HCT116 (cell line): Measurements from ENCODE around the gene HMCN1. TPM values are rescaled to one million over a fixed set of nuclear protein-coding genes. Genes with fewer than 3 reads are reported as not detected.

ENCODE experiments used
- ATAC-seq: fragments of 200-7000 bp; cut with Tn5 transposase; 2 replicates; pipeline ENCODE4 v1.9.1; 2020; ENCODE audit warnings: mild to moderate bottlenecking, moderate library complexity
- BruUV-seq: library from RNA; stranded (reverse); fragments of 400-500 nt; replicated peaks from 2 replicates; lab custom pipeline; 2021; lab: Mats Ljungman, UMichigan
- CTCF ChIA-PET: fragments of 300-600 bp; sonication (Branson Sonifier 250); formaldehyde crosslinking; loops from one replicate; lab custom pipeline; 2021; ENCODE audit warnings: antibody characterized with exemption; lab: Charles Lee
- POLR2A ChIA-PET: fragments of 300-600, 350-600 bp; sonication (Branson Sonifier 250); formaldehyde crosslinking; loops from one replicate; lab custom pipeline; 2021; ENCODE audit warnings: antibody characterized with exemption; lab: Charles Lee
- RAD21 ChIA-PET, 2 experiments: fragments of 300-600 bp; sonication (Branson Sonifier 250); formaldehyde crosslinking; loops; one replicate each; lab custom pipeline; 2023; ENCODE audit warnings: low total read pairs in 2 of 2; ENCODE audit not compliant: uncharacterized antibody in 2 of 2, unreplicated experiment in 2 of 2, low non-redundant PET in 1 of 2; lab: Charles Lee
- DNase-seq: peaks from one replicate; pipeline ENCODE4 v3.0.0-alpha.2; 2010; ENCODE audit warnings: low read depth, low spot score
- H2AFZ ChIP-seq: fragments of 200-600 bp; shearing (Covaris generic), sonication (generic); 2 replicates; pipeline ENCODE4 v1.6.1; 2017; ENCODE audit warnings: low read depth, mixed run types, mixed read lengths, antibody characterized with exemption, low read length; ENCODE audit not compliant: poor library complexity, severe bottlenecking
- H3K27ac ChIP-seq: 2 replicates; pipeline ENCODE4 v1.5.1; 2012; ENCODE audit warnings: low read depth, low read length
- H3K27me3 ChIP-seq: fragments of 200-600 bp; sonication (generic); 2 replicates; pipeline ENCODE4 v1.6.1; 2016; ENCODE audit warnings: mixed run types, low read length, mixed read lengths; ENCODE audit not compliant: insufficient read depth
- H3K36me3 ChIP-seq, 2 experiments: fragments of 200-500 bp in 1 of 2; fragments of 200-600 bp in 1 of 2; sonication (Bioruptor generic) in 1 of 2; sonication (generic) in 1 of 2; 2 replicates each; pipeline versions ENCODE4 v1.5.1 to v1.6.1; 2014 to 2016; ENCODE audit warnings: low read length in 2 of 2, inconsistent platforms in 1 of 2, mixed read lengths in 1 of 2, mixed run types in 1 of 2; ENCODE audit not compliant: insufficient read depth in 2 of 2, control insufficient read depth in 1 of 2
- H3K4me1 ChIP-seq, 2 experiments: fragments of 200-600 bp in 1 of 2; sonication (generic) in 1 of 2; 2 replicates each; pipeline versions ENCODE4 v1.5.1 to v1.6.1; 2012 to 2017; ENCODE audit warnings: low read length in 2 of 2, inconsistent platforms in 1 of 2, mild to moderate bottlenecking in 1 of 2, mixed read lengths in 1 of 2, mixed run types in 1 of 2, moderate library complexity in 1 of 2; ENCODE audit not compliant: insufficient read depth in 2 of 2, control insufficient read depth in 1 of 2
- H3K4me2 ChIP-seq: fragments of 200-600 bp; sonication (generic); 2 replicates; pipeline ENCODE4 v1.6.1; 2017; ENCODE audit warnings: mixed run types, low read length, mixed read lengths
- H3K4me3 ChIP-seq, 2 experiments: fragments of 200-600 bp in 1 of 2; sonication (generic) in 1 of 2; replicated peaks in 1 of 2; 2 replicates each; pipeline ENCODE4 v1.5.1; 2011 to 2016; ENCODE audit warnings: low read length in 2 of 2, control low read depth in 1 of 2, low read depth in 1 of 2, mild to moderate bottlenecking in 1 of 2, mixed read lengths in 1 of 2, mixed run types in 1 of 2
- H3K79me2 ChIP-seq: fragments of 200-600 bp; sonication (generic); 2 replicates; pipeline ENCODE4 v1.6.1; 2017; ENCODE audit warnings: mild to moderate bottlenecking, mixed run types, low read length, moderate library complexity, mixed read lengths; ENCODE audit not compliant: insufficient read depth
- H3K9ac ChIP-seq: fragments of 200-600 bp; sonication (generic); 2 replicates; pipeline ENCODE4 v1.6.1; 2016; ENCODE audit warnings: low read length, mixed read lengths
- H3K9me2 ChIP-seq: fragments of 200-600 bp; sonication (generic), shearing (Covaris generic); 2 replicates; pipeline ENCODE4 v1.6.1; 2017; ENCODE audit warnings: mixed run types, mild to moderate bottlenecking, moderate library complexity; ENCODE audit not compliant: insufficient read depth
- H3K9me3 ChIP-seq, 2 experiments: fragments of 200-500 bp in 1 of 2; fragments of 200-600 bp in 1 of 2; sonication (Bioruptor generic) in 1 of 2; sonication (generic) in 1 of 2; 2 replicates each; pipeline ENCODE4 v1.6.1; 2014 to 2017; ENCODE audit warnings: low read length in 2 of 2, mixed read lengths in 2 of 2, inconsistent platforms in 1 of 2, low read depth in 1 of 2, mild to moderate bottlenecking in 1 of 2, mixed run types in 1 of 2, moderate library complexity in 1 of 2; ENCODE audit not compliant: control insufficient read depth in 1 of 2, insufficient read depth in 1 of 2
- H4K20me1 ChIP-seq: fragments of 200-600 bp; sonication (generic), shearing (Covaris generic); 2 replicates; pipeline ENCODE4 v1.6.1; 2017; ENCODE audit warnings: mixed run types, mild to moderate bottlenecking, moderate library complexity; ENCODE audit not compliant: insufficient read depth
- YY1 ChIP-seq: IDR thresholded peaks from 2 replicates; pipeline ENCODE4 v1.6.1; 2011; ENCODE audit warnings: low read length, low read depth, moderate library complexity, mild to moderate bottlenecking; ENCODE audit not compliant: insufficient replicate concordance; ENCODE audit errors: extremely low read depth
- intact Hi-C: fragments of 100-400 bp; cut with micrococcal nuclease; formaldehyde crosslinking; loops from 2 replicates; pipeline ENCODE4 v1.10.0; 2022
- total RNA-seq: library from RNA; stranded (reverse); gene quantifications from one replicate; pipeline ENCODE4 v1.2.1, GENCODE V29; 2021; ENCODE audit not compliant: unreplicated experiment
- TF ChIP-seq, protein P1 (sequence below): IDR thresholded peaks from 2 replicates; pipeline ENCODE4 v1.6.1; 2012; ENCODE audit warnings: low read depth

Gene HMCN1
- total RNA-seq, 1 experiment from 2014 or later = 0.59 TPM

DNA sequence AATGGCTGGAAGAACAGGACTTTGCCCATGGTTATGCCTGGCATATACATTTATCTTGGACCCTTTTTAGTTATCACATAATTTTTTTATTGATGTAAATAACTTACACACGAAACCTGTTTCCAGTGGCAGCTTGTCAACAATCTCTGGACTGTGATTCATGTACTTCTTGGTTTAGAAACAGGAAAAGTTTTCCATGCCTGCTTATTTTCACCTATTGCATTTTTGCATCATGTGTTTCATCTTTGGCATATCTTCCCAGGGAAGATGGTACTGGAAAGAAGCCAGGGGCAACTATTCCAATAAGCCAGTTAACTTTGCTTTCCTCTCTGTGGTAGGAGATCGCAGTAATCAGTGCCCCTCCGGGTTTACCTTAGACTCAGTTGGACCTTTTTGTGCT lies 430.6 kb downstream of the HMCN1 start (continued):
- TF ChIP-seq, protein P1, sequence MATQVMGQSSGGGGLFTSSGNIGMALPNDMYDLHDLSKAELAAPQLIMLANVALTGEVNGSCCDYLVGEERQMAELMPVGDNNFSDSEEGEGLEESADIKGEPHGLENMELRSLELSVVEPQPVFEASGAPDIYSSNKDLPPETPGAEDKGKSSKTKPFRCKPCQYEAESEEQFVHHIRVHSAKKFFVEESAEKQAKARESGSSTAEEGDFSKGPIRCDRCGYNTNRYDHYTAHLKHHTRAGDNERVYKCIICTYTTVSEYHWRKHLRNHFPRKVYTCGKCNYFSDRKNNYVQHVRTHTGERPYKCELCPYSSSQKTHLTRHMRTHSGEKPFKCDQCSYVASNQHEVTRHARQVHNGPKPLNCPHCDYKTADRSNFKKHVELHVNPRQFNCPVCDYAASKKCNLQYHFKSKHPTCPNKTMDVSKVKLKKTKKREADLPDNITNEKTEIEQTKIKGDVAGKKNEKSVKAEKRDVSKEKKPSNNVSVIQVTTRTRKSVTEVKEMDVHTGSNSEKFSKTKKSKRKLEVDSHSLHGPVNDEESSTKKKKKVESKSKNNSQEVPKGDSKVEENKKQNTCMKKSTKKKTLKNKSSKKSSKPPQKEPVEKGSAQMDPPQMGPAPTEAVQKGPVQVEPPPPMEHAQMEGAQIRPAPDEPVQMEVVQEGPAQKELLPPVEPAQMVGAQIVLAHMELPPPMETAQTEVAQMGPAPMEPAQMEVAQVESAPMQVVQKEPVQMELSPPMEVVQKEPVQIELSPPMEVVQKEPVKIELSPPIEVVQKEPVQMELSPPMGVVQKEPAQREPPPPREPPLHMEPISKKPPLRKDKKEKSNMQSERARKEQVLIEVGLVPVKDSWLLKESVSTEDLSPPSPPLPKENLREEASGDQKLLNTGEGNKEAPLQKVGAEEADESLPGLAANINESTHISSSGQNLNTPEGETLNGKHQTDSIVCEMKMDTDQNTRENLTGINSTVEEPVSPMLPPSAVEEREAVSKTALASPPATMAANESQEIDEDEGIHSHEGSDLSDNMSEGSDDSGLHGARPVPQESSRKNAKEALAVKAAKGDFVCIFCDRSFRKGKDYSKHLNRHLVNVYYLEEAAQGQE = no peak

DNA sequence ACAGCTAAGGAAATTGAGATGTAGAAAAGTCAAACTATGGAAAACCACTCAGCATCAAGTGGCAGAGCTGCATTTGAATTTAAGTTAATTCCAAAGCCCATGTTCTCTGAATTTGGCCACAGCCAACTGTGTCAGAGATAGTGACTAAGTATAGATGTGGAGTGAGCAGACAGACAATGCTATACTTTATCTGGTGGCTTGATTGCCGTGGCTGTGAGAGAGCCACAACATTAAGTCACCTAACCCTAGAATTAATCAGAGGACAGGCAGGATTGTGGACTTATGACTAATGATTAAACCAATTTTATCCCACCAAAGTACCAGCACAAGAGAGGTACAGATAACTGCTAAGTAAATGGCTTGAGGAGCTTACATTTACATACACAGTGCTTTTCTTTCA lies 431.1 kb downstream of the HMCN1 start:
- no peak for TF ChIP-seq YY1
- TF ChIP-seq, protein P1 = no peak
- ChIA-PET RAD21 (no interaction called here), CTCF (no interaction called here), POLR2A (no interaction called here)
- Histone ChIP-seq H3K4me2 (no peak overlapping the region), H3K4me3 (no peak overlapping the region), H3K36me3 (no peaks in the 10 kb centered on the region), H3K79me2 (no peaks in the 10 kb centered on the region), H4K20me1 (no peaks in the 10 kb centered on the region), H3K9me2 (no peaks in the 10 kb centered on the region), H3K9ac (no peak overlapping the region), H2AFZ (no peak overlapping the region), H3K27me3 (no peaks in the 10 kb centered on the region), H3K4me1 (no peaks in the 10 kb centered on the region), H3K9me3 (no peaks in the 10 kb centered on the region), H3K27ac (no peak overlapping the region)
- DNase-seq (no peak), ATAC-seq (no peak)
- no TSS peak for BruUV-seq
- intact Hi-C loops = no loop called here
